ENCODE measurements around the gene PDE4A. TPM values are rescaled to one million over a fixed set of nuclear protein-coding genes. Genes with fewer than 3 reads are reported as not detected.

PDE4A gene
- total RNA-seq, 1 experiment from 2014 or later, result 0.42 TPM

- intact Hi-C loops (cut with micrococcal nuclease), result loop anchor here (1.0 to 10.0 kb wide), 2 partner anchors 100 to 223 kb away; no protein-coding TSS in a partner anchor
- Mint-ChIP-seq H3K9me3 (ENCODE audit: unreplicated experiment) (no peaks in the 10 kb centered on the region), H3K4me1 (ENCODE audit: insufficient read depth, unreplicated experiment) (no peaks in the 10 kb centered on the region), H3K36me3 (ENCODE audit: insufficient read depth, unreplicated experiment) (no peaks in the 10 kb centered on the region), H3K27ac (ENCODE audit: low read depth, unreplicated experiment) (no peak overlapping the region), H3K4me3 (ENCODE audit: unreplicated experiment) (no peak overlapping the region), H3K27me3 (ENCODE audit: insufficient read depth, unreplicated experiment) (no peaks in the 10 kb centered on the region)
- ChIA-PET POLR2A (no interaction called here), CTCF (interaction anchor here (0.5 to 2.3 kb wide), 14 partner anchors 12 to 230 kb away, joined by 3 to 8 read pairs (median 4); no protein-coding TSS in a partner anchor)
- peak; percentile 41 for TF ChIP-seq CTCF (IDR thresholded peaks at IDR 0.05; ENCODE audit: unreplicated experiment)
- BruUV-seq (replicated peaks), result no TSS peak
- peak; percentile 53 for DNase-seq (ENCODE audit: unreplicated experiment)
Measured at GRCh38 chr19:10471909-10472308, 51.6 kb downstream of the PDE4A start.

GRCh38 chr19:10473192-10473591 lies 52.9 kb downstream of the PDE4A start:
- DNase-seq (ENCODE audit: unreplicated experiment), result no peak
- Mint-ChIP-seq H3K36me3 (ENCODE audit: insufficient read depth, unreplicated experiment) (no peaks in the 10 kb centered on the region), H3K27ac (ENCODE audit: low read depth, unreplicated experiment) (no peak overlapping the region), H3K4me3 (ENCODE audit: unreplicated experiment) (no peak overlapping the region), H3K27me3 (ENCODE audit: insufficient read depth, unreplicated experiment) (no peaks in the 10 kb centered on the region), H3K9me3 (ENCODE audit: unreplicated experiment) (no peaks in the 10 kb centered on the region), H3K4me1 (ENCODE audit: insufficient read depth, unreplicated experiment) (no peaks in the 10 kb centered on the region)
- BruUV-seq (replicated peaks), result no TSS peak
- ChIA-PET POLR2A (no interaction called here), CTCF (interaction anchor here (0.5 to 1.6 kb wide), 7 partner anchors 11 to 772 kb away, joined by 3 to 7 read pairs (median 3); no protein-coding TSS in a partner anchor)
- intact Hi-C loops (cut with micrococcal nuclease), result loop anchor here (10.0 kb wide), 1 partner anchor 222 kb away; no protein-coding TSS in a partner anchor
- no peak for TF ChIP-seq CTCF (IDR thresholded peaks at IDR 0.05; ENCODE audit: unreplicated experiment)

GRCh38 chr19:10474962-10475451 lies 54.7 kb downstream of the PDE4A start:
- H3K27ac Mint-ChIP-seq (ENCODE audit: low read depth, unreplicated experiment), result no peak overlapping the region
- no peaks in the 10 kb centered on the region for H3K9me3 Mint-ChIP-seq (ENCODE audit: unreplicated experiment)
- TF ChIP-seq CTCF (IDR thresholded peaks at IDR 0.05; ENCODE audit: unreplicated experiment), result no peak
- H3K4me1 Mint-ChIP-seq (ENCODE audit: insufficient read depth, unreplicated experiment), result peaks cover 6% of the 10 kb centered on the region
- H3K4me3 Mint-ChIP-seq (ENCODE audit: unreplicated experiment), result no peak overlapping the region
- DNase-seq (ENCODE audit: unreplicated experiment), result no peak
- ChIA-PET CTCF (no interaction called here), POLR2A (interaction anchor here (1.2 kb wide), 1 partner anchor 23 kb away, joined by 3 read pairs; no protein-coding TSS in a partner anchor)
- BruUV-seq (replicated peaks), result no TSS peak
- intact Hi-C loops (cut with micrococcal nuclease), result loop anchor here (10.0 kb wide), 1 partner anchor 220 kb away; no protein-coding TSS in a partner anchor
- H3K36me3 Mint-ChIP-seq (ENCODE audit: insufficient read depth, unreplicated experiment), result no peaks in the 10 kb centered on the region
- no peaks in the 10 kb centered on the region for H3K27me3 Mint-ChIP-seq (ENCODE audit: insufficient read depth, unreplicated experiment)

GRCh38 chr19:10478476-10478875 lies 58.1 kb downstream of the PDE4A start:
- BruUV-seq (replicated peaks), result no TSS peak
- intact Hi-C loops (cut with micrococcal nuclease), result loop anchor here (10.0 kb wide), 1 partner anchor 216 kb away; no protein-coding TSS in a partner anchor
- TF ChIP-seq CTCF (IDR thresholded peaks at IDR 0.05; ENCODE audit: unreplicated experiment), result no peak
- Mint-ChIP-seq H3K4me1 (ENCODE audit: insufficient read depth, unreplicated experiment) (peaks cover 6% of the 10 kb centered on the region), H3K27ac (ENCODE audit: low read depth, unreplicated experiment) (no peak overlapping the region), H3K36me3 (ENCODE audit: insufficient read depth, unreplicated experiment) (no peaks in the 10 kb centered on the region), H3K27me3 (ENCODE audit: insufficient read depth, unreplicated experiment) (no peaks in the 10 kb centered on the region), H3K9me3 (ENCODE audit: unreplicated experiment) (no peaks in the 10 kb centered on the region), H3K4me3 (ENCODE audit: unreplicated experiment) (no peak overlapping the region)
- POLR2A ChIA-PET, result no interaction called here
- CTCF ChIA-PET, result interaction anchor here (0.6 kb wide), 1 partner anchor 256 kb away, joined by 5 read pairs; no protein-coding TSS in a partner anchor
- DNase-seq (ENCODE audit: unreplicated experiment), result no peak
